HepG2 (cell line): Measurements from ENCODE around the gene TBX10.

Experiments
- BHLHE40 ChIP-seq: IDR thresholded peaks from 2 replicates; pipeline ENCODE4 v1.6.1; 2011; ENCODE audit warnings: low read length, improper control_type of control experiment
- HCFC1 ChIP-seq: fragments of 150-350 bp; IDR thresholded peaks from 2 replicates; pipeline ENCODE4 v1.6.1; 2014; ENCODE audit warnings: low read depth, low read length
- KDM6A ChIP-seq: IDR thresholded peaks from 2 replicates; pipeline ENCODE4 v1.6.1; 2016; ENCODE audit warnings: low read depth
- PCBP2 ChIP-seq: fragments of 200-400 bp; formaldehyde crosslinking; optimal IDR thresholded peaks from 2 replicates; pipeline ENCODE3; 2018; ENCODE audit warnings: low read length, low read depth; ENCODE audit not compliant: poor library complexity, severe bottlenecking
- POLR2A ChIP-seq, 2 experiments: IDR thresholded peaks; 2 replicates each; pipeline ENCODE4 v1.6.1; 2011; ENCODE audit warnings: low read depth in 2 of 2, low read length in 2 of 2, mild to moderate bottlenecking in 1 of 2, moderate library complexity in 1 of 2; ENCODE audit not compliant: insufficient read depth in 1 of 2
- PRDM10 ChIP-seq: sonication (generic); formaldehyde crosslinking; IDR thresholded peaks from 2 replicates; pipeline ENCODE4 v1.4.0; 2020; ENCODE audit warnings: low read depth, missing genetic modification reagents
- ZNF253 ChIP-seq: sonication (generic); formaldehyde crosslinking; IDR thresholded peaks from 2 replicates; pipeline ENCODE4 v1.8.0; 2022; ENCODE audit warnings: mild to moderate bottlenecking, missing genetic modification reagents, borderline replicate concordance
- ZNF260 ChIP-seq: sonication (generic); formaldehyde crosslinking; IDR thresholded peaks from 2 replicates; pipeline ENCODE4 v1.4.0; 2020; ENCODE audit warnings: missing genetic modification reagents, low read depth, mild to moderate bottlenecking, borderline replicate concordance
- ZNF292 ChIP-seq: sonication (generic); formaldehyde crosslinking; IDR thresholded peaks from 2 replicates; pipeline ENCODE4 v1.8.1; 2022; ENCODE audit warnings: mild to moderate bottlenecking, low read depth, missing genetic modification reagents, borderline replicate concordance
- ZNF670 ChIP-seq: sonication (generic); formaldehyde crosslinking; IDR thresholded peaks from 2 replicates; pipeline ENCODE4 v1.8.0; 2022; ENCODE audit warnings: mild to moderate bottlenecking, missing genetic modification reagents, borderline replicate concordance
- ZNF891 ChIP-seq: sonication (generic); formaldehyde crosslinking; IDR thresholded peaks from 2 replicates; pipeline ENCODE4 v1.5.0; 2020; ENCODE audit warnings: mild to moderate bottlenecking, missing genetic modification reagents

- TF ChIP-seq ZNF670 (CRISPR knock-in tag), result no peak
- TF ChIP-seq ZNF292 (CRISPR knock-in tag), result no peak
- no peak for TF ChIP-seq HCFC1
- TF ChIP-seq ZNF253 (CRISPR knock-in tag), result no peak
- no peak for TF ChIP-seq PCBP2
- no peak for TF ChIP-seq BHLHE40
- TF ChIP-seq POLR2A (IDR thresholded peaks at IDR 0.05; ENCODE audit: insufficient read depth in 1 of 2, low read depth in 2 of 2, low read length in 2 of 2), result no peak
- TF ChIP-seq ZNF260 (CRISPR knock-in tag), result no peak
- TF ChIP-seq ZNF891 (CRISPR knock-in tag), result no peak
- TF ChIP-seq KDM6A (CRISPR knock-in tag), result no peak
- TF ChIP-seq PRDM10 (CRISPR knock-in tag), result no peak
Measured at GRCh38 chr11:67662835-67663531, 23.4 kb upstream of the TBX10 start.
